ENCODE measurements around the gene PPARG. TPM values are rescaled to one million over a fixed set of nuclear protein-coding genes. Genes with fewer than 3 reads are reported as not detected.

The PPARG gene
- total RNA-seq, 2 donors from 2014 or later = 7.0 to 12.9 TPM

DNA sequence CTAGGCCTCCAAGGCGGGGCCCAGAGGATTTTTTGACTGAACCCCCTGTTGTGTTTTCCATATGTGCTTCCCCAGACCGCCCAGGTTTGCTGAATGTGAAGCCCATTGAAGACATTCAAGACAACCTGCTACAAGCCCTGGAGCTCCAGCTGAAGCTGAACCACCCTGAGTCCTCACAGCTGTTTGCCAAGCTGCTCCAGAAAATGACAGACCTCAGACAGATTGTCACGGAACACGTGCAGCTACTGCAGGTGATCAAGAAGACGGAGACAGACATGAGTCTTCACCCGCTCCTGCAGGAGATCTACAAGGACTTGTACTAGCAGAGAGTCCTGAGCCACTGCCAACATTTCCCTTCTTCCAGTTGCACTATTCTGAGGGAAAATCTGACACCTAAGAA, 145.0 kb downstream of the PPARG start:
- intact Hi-C loops (cut with DNase I) = no loop called here
- Histone ChIP-seq H3K4me3 (no peak overlapping the region), H3K36me3 (no peaks in the 10 kb centered on the region), H3K27me3 (replicated peaks; ENCODE audit: insufficient read depth) (no peaks in the 10 kb centered on the region), H3K4me1 (replicated peaks) (no peaks in the 10 kb centered on the region), H3K27ac (no peak overlapping the region), H3K9me3 (no peaks in the 10 kb centered on the region)
- 92% methylated on average over 6 of the region's 6 CpGs for WGBS
- DNase-seq (ENCODE audit: low spot score) = no peak
- TF ChIP-seq, protein P1, sequence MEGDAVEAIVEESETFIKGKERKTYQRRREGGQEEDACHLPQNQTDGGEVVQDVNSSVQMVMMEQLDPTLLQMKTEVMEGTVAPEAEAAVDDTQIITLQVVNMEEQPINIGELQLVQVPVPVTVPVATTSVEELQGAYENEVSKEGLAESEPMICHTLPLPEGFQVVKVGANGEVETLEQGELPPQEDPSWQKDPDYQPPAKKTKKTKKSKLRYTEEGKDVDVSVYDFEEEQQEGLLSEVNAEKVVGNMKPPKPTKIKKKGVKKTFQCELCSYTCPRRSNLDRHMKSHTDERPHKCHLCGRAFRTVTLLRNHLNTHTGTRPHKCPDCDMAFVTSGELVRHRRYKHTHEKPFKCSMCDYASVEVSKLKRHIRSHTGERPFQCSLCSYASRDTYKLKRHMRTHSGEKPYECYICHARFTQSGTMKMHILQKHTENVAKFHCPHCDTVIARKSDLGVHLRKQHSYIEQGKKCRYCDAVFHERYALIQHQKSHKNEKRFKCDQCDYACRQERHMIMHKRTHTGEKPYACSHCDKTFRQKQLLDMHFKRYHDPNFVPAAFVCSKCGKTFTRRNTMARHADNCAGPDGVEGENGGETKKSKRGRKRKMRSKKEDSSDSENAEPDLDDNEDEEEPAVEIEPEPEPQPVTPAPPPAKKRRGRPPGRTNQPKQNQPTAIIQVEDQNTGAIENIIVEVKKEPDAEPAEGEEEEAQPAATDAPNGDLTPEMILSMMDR (IDR thresholded peaks at IDR 0.05) = no peak
- TF ChIP-seq POLR2AphosphoS5 (IDR thresholded peaks at IDR 0.05) = no peak
- no peak for TF ChIP-seq POLR2A (IDR thresholded peaks at IDR 0.05)

DNA sequence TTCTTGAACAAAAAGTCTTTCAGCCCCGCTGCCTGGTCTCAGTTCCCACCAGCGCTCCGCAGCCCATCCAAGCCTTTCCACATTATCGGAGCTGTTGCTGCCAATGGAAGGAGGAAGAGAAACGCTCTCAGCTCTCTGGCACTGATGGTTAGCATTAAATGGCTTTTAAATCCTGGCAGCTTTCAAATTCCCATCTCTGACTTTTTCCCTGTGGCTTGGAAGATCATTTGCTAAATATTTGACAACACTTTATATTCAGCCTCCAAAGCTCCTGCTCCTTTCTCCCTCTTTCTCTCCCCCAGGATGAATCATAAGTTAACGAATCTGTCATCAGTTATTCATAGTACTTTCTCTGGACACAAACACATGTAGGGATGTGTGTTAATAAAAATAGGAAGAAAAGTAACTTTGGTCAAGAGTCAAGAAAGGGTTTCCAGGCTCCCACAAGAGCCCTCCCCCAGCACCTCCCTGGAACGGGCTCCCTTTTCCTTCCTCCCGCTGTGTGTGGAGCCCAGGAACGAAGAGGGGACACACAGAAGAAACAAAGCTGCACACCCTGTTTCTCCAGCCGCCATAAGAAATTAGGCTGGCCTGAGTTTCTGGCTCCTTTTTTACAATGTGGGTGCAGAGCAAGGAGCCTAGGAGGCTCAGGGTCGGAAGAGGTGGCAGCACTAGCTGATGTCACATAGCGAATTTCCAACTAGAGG, 147.8 kb downstream of the PPARG start:
- DNase-seq (ENCODE audit: low spot score) = no peak
- TF ChIP-seq, protein P1 (IDR thresholded peaks at IDR 0.05) = no peak
- no peak for TF ChIP-seq POLR2AphosphoS5 (IDR thresholded peaks at IDR 0.05)
- TF ChIP-seq POLR2A (IDR thresholded peaks at IDR 0.05) = no peak
- Histone ChIP-seq H3K9me3 (no peaks in the 10 kb centered on the region), H3K36me3 (no peaks in the 10 kb centered on the region), H3K4me1 (replicated peaks) (no peaks in the 10 kb centered on the region), H3K27me3 (replicated peaks; ENCODE audit: insufficient read depth) (no peaks in the 10 kb centered on the region), H3K4me3 (no peak overlapping the region), H3K27ac (no peak overlapping the region)
- 40% methylated on average over 12 of the region's 12 CpGs for WGBS
- intact Hi-C loops (cut with DNase I) = no loop called here

DNA sequence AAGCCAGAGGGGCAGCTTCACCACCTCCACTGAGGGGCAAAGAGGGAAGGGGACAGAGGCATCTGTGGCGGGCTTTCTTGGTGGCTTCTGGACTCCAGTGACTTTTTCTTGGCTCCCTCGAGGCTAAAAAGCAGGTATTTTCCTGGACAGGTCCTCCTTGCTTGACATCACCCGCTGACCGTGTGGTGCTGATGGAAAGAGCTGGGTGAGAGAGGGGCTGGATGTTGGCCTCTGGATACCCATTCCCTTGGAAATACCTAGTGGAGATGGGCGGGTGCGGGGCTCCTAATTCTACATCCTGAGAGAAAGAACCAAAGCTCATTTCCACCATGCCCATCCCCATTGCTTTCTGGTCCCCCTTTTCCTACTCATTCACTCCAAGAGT, 148.3 kb downstream of the PPARG start:
- H3K27ac ChIP-seq = no peak overlapping the region
- no peak overlapping the region for H3K4me3 ChIP-seq
- no peaks in the 10 kb centered on the region for H3K9me3 ChIP-seq
- TF ChIP-seq POLR2A (IDR thresholded peaks at IDR 0.05) (no peak), POLR2AphosphoS5 (IDR thresholded peaks at IDR 0.05) (no peak)
- TF ChIP-seq, protein P1 (IDR thresholded peaks at IDR 0.05) = no peak
- WGBS = 95% methylated on average over 6 of the region's 6 CpGs
- intact Hi-C loops (cut with DNase I) = no loop called here
- H3K4me1 ChIP-seq (replicated peaks) = no peaks in the 10 kb centered on the region
- no peaks in the 10 kb centered on the region for H3K27me3 ChIP-seq (replicated peaks; ENCODE audit: insufficient read depth)
- no peaks in the 10 kb centered on the region for H3K36me3 ChIP-seq
- DNase-seq (ENCODE audit: low spot score) = no peak

DNA sequence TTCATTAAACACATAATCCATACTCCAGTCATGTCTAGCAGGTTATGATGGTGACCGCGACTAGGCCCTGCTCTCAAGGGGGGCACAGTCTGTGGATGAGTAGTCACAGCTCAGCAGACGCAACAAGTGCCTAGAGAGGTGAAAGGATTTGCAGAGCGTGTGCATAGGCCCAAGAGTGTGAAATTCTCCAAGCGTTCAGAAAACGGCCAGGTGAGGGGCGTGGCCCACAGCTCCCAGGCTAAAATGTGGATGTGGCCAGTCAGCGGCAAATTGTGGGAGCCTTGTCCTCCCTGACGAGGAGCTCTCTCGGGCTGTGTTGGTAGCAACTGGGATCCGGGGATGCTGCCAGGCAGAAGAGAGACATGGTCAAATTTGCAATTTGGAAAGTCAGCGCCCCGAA, 149.0 kb downstream of the PPARG start:
- WGBS = 95% methylated on average over 13 of the region's 13 CpGs
- H3K4me3 ChIP-seq = no peak overlapping the region
- H3K36me3 ChIP-seq = no peaks in the 10 kb centered on the region
- no peak for DNase-seq (ENCODE audit: low spot score)
- intact Hi-C loops (cut with DNase I) = no loop called here
- no peak for TF ChIP-seq POLR2AphosphoS5 (IDR thresholded peaks at IDR 0.05)
- TF ChIP-seq, protein P1 (IDR thresholded peaks at IDR 0.05) = no peak
- no peak for TF ChIP-seq POLR2A (IDR thresholded peaks at IDR 0.05)
- H3K4me1 ChIP-seq (replicated peaks) = no peaks in the 10 kb centered on the region
- no peaks in the 10 kb centered on the region for H3K9me3 ChIP-seq
- H3K27ac ChIP-seq = no peak overlapping the region
- H3K27me3 ChIP-seq (replicated peaks; ENCODE audit: insufficient read depth) = no peaks in the 10 kb centered on the region

DNA sequence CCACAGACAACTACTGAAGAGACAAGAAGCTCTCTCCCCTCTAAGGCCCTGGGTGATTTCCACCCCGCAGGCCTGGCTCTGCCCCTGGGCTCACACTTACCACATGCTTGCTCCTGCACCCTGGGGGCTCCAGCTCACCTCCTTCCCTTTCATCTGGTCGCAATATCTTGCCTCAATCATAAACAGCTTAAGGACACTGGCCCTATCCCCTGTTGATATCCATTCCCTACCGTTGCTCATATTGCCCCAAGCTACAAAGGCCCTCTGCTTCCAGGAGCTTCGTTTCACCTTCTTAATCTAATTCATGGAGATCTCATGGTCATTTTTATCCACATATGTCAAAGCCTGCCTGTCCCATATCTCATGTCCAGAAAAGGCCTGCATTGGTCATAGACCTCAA, 149.4 kb downstream of the PPARG start:
- WGBS = 83% methylated on average over 4 of the region's 4 CpGs
- no peak for DNase-seq (ENCODE audit: low spot score)
- Histone ChIP-seq H3K27me3 (replicated peaks; ENCODE audit: insufficient read depth) (no peaks in the 10 kb centered on the region), H3K36me3 (no peaks in the 10 kb centered on the region), H3K4me1 (replicated peaks) (no peaks in the 10 kb centered on the region), H3K27ac (no peak overlapping the region), H3K9me3 (no peaks in the 10 kb centered on the region), H3K4me3 (no peak overlapping the region)
- intact Hi-C loops (cut with DNase I) = no loop called here
- no peak for TF ChIP-seq POLR2AphosphoS5 (IDR thresholded peaks at IDR 0.05)
- TF ChIP-seq POLR2A (IDR thresholded peaks at IDR 0.05) = no peak
- TF ChIP-seq, protein P1 (IDR thresholded peaks at IDR 0.05) = no peak
